Measurements from ENCODE around the gene TLR2. TPM values are rescaled to one million over a fixed set of nuclear protein-coding genes. Genes with fewer than 3 reads are reported as not detected.

Gene TLR2, protein sequence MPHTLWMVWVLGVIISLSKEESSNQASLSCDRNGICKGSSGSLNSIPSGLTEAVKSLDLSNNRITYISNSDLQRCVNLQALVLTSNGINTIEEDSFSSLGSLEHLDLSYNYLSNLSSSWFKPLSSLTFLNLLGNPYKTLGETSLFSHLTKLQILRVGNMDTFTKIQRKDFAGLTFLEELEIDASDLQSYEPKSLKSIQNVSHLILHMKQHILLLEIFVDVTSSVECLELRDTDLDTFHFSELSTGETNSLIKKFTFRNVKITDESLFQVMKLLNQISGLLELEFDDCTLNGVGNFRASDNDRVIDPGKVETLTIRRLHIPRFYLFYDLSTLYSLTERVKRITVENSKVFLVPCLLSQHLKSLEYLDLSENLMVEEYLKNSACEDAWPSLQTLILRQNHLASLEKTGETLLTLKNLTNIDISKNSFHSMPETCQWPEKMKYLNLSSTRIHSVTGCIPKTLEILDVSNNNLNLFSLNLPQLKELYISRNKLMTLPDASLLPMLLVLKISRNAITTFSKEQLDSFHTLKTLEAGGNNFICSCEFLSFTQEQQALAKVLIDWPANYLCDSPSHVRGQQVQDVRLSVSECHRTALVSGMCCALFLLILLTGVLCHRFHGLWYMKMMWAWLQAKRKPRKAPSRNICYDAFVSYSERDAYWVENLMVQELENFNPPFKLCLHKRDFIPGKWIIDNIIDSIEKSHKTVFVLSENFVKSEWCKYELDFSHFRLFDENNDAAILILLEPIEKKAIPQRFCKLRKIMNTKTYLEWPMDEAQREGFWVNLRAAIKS
- total RNA-seq (2014; rRNA removed; shearing (Covaris generic)) = 0.10 and 0.14 TPM in 2 replicates
- polyA plus RNA-seq (2014; cell fraction: nucleus; rRNA removed) = 0.22 TPM in 1 of 2 replicates, not detected in the other

DNA sequence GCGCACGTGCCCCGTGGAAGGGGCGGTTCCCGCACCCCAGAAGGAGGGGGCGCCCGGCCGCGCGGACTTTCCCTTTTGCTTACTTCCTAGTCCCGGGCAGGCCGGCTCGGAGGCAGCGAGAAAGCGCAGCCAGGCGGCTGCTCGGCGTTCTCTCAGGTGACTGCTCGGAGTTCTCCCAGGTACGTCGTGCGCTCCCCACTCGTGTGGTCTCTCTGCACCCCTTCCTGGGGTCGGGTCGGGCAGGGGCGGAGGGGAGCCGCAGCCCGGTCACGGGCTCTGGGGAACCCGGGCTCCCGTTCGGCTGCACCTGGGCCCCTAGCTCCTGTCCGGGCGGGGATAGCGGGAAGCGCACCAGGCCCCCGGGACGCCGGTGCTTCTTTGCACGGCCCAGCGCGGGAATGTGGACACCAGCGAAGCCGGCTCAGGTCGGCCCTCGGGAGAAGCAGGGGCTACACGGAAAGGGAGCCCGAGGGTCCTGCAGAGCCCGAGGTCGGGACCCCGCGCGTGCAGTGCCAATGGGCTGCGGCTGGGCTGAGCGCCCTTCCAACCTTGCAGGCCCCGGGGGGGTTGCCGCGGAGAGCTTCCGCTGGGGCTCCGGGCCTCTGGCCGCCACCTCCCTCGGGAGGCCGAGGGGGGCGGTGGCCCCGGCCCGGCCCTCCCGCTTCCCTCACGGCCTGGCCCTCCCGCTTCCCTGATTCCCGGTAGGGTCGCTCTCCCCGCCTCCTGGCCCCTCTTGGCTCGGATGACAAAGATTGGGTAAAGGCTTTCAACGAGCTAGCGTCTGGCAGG, at the start of gene TLR2:
TSS of gene TLR2 (plus strand) at position 99 of the 789 bp plus-strand sequence. CDS start 18,628 bp downstream, outside the sequence.
- DNase-seq (ENCODE audit: extremely low read depth, low read depth) = no peak

DNA sequence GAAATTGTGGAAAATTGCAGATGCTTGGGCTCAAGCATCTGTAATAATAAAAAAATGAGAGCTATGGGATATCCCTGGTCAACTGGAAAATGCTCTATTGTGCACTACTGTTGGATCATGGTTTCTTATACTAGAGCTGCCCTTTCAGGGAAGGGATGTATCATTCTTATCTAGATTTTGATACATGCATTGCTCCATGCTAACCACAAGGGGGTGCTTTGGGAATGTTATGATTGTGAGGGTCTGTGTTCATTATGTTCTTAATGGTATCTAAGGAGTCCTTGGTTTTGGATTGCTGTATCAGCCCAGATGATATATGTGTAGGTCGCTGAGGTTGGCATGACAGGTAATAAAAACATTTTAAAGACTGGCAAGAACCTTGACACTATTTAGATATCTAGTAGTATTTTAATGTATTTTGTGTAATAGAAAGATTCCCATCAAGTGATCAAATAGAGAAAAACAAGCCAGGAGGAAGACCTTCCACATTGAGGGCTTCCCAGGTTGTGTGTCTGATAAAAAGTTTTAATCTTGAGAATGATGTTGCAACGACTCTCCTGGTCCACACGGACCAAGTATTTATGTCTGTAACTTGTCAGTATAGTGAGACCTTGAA, 49.2 kb upstream of the TLR2 start:
- peak; percentile 8 for DNase-seq (ENCODE audit: extremely low read depth, low read depth)

DNA sequence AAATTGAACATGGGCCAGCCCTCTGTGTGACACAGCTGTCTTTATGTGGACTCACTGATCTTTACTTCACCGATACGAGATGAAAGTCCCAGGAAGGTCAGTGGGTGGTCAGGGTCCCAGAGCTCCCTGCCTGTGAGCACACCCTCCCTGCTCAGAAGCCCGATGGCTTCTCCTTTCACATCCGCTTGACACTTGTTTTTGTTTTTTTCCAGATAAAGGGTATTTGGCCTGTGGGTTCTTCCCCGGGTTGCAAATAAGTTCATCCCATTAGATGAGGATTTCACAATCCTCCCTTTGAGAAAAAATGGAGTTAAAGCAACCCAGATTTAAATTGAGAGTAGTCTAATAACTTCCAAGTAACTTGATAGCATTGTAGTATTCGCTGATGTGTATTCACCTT, 48.2 kb upstream of the TLR2 start:
- no peak for DNase-seq (ENCODE audit: extremely low read depth, low read depth)

DNA sequence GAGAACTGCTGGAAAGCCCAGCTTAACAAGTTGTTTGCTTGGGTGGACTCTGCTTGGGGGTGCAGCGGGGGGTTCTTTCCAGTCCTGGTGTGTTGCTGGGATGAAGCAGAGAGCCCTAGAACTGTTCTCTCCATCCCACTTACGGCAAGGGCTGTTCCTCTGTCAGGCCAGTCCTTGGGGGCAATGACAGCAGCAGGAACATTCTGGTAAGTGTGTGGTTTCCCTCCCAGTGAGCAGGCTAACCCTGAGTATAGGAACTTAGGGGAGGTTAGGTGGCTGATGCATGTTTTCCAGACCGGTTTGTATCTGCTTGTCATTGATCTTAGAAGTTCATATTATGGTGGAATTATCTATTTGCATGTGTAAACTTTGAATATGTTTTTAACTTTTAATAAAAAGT, 46.9 kb upstream of the TLR2 start:
- DNase-seq (ENCODE audit: extremely low read depth, low read depth) = no peak

DNA sequence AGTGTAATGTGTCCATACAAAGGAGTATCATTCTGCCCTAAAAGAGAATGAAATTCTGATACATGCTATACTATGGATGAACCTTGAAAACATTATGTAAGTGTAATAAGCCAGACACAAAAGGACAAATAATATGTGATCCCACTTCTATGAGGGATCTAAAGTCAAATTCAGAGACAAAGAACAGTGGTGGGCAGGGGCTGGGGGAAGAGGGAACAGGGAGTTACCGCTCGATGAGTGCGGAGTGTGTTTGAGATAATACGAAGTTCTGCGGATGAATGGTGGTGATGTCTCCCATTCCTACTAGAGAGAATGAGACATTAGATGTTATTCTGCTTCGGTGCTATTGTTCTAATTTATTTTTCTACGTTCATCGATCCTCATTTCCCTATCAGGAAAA, 46.1 kb upstream of the TLR2 start:
- no peak for DNase-seq (ENCODE audit: extremely low read depth, low read depth)

DNA sequence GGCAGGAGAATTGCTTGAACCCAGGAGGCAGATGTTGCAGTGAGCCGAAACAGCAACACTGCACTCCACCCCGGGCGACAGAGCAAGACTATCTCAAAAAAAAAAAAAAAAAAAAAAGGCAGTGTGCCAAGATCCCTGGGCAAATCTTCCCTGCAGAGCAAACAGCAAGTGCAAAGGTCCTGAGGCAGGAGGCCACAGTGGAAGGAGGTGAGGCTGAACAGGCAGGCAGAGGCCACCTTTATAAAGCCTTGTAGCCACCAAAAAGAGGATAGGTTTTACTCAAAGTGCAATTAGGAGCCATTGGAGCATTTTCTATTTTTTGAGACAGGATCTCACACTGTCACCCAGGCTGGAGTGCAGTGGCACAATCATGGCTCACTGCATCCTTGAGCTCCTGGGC, 45.1 kb upstream of the TLR2 start:
- no peak for DNase-seq (ENCODE audit: extremely low read depth, low read depth)

DNA sequence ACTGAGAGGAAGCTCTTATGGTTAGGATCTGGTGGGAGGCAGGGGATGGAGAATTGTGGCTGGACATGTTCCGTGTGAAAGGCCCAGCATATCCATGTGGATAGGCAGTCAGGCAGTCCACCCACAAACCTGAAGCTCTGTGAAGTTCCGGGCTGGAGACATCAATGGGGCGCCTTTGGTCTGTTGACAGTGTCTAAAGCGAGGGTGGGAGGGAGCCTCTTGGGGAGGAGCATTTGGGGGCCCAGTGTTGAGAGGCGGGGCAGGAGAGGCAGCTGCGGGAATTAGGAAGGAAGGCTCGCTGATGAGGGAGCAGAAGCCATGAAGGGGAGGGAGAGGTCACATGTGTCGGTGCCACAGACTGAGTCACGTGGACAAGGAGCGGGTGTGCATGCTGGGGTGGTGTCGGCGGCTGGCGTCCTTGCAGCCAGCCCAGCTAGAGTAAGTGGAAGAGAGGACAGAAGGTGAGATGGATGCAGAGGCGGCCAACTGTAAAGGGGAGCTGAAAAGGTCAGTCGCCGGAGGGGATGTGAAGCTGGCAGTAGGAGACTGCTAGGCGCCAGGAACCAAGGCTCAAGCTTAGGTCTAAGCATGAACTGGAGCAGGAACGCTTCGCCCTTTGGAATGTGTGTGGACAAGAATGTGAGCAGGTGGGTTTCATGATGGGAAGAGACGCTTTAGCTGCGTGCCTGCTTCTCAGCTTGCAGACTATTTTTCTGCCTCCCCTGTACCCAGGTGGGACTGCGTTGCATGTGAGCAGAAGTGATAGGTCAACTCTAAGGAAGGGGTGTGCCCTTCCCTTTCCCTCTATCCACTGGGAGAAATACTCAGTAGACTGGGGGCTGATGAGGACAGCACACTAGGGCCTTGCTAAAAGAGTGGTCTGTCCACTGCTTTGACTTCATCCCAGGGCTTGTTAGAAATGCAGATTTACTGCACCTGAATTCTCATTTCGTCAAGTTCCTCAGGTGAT, 44.0 kb upstream of the TLR2 start:
- DNase-seq (ENCODE audit: extremely low read depth, low read depth) = no peak

DNA sequence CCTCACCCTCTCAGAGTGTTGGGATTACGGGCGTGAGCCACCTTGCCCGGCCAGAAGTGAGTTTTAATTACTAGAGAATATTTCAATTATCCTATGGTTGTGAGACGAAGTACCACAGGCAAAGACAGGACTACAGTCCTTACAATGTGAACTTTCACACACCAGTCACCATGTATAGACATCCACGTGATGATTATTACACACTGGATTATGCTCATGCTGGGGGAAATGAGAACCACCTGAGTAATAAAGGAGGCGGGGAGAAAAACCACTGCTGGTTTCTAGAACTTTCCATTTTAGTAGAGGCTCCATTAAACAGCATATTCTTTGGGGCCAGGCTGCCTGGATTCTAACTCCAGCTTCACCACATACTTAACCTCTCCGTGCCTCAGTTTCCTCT, 42.5 kb upstream of the TLR2 start:
- DNase-seq (ENCODE audit: extremely low read depth, low read depth) = no peak

DNA sequence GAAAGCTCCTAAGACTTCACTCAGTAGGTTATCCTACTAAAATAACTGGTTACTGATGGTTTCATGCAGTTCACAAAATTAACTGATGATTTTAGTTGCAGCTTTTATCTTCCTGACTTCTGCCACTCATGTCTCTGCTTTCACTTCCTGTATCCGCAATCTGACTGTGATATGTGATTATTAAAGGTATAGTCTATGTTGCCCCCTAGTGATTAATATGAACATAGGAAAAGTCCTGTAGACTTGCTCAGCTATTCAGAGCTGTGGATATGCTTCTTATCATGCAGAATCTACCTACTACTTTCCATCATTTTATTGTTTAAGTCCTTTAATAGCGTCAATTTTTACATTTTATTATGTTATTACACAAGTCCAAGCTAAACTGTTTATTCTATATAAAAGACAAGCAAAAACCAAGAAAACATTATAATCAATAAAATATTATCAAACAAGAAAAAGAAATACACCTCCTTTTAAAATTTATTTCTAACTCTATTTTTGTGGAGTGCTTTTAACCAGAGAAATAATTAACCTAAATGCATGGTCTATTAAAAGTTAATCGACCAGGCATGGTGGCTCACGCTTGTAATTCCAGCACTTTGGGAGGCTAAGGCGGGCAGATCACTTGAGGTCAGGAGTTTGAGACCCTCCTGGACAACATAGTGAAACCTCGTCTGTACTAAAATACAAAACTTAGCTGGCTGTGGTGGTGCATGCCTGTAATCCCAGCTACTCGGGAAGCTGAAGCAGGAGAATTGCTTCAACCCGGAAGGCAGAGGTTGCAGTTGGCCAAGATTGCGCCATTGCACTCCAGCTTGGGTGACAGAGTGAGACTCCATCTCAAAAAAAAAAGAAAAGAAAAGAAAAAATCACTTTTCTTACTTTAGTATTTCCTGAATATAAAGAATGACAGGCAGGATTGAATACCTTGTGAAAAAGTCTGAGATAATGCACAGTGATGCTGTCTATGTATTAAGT, 40.4 kb upstream of the TLR2 start:
- DNase-seq (ENCODE audit: extremely low read depth, low read depth) = peak; percentile 47

DNA sequence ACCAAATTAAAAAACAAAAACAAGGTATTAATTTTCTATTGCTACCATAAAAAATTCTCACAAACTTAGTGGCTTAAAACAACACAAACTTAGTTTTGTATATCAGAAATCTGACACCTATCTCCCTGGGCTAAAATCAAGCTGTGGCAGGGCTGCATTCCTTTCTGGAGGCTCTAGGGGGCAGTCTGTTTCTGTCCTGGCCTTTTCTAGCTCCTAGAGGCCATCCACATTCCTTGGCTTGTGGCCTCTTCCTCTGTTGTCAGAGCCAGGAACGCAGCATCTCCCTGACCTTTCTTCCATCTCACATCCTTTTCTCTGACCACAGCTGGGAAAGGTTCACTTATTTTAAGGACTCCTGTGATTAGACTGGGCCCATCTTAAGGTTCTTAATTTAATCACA, 38.9 kb upstream of the TLR2 start:
- no peak for DNase-seq (ENCODE audit: extremely low read depth, low read depth)

DNA sequence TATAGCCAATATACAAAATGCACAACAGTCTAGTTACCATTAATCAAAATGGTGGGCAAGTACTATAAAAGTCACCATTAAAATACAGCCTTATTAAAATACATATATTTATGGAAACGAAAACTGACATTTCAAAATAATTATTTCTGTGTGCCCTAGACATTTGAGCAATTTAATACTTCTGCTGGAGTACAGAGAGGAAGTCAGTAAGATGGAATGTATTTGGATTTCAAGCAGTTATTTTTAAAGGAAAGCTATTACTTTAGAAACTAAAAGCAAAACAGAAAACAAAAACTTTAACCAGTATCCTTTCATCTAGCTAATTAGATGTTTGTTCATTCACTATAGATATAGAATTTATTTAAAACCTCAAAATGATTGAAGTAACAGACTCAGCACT, 37.8 kb upstream of the TLR2 start:
- no peak for DNase-seq (ENCODE audit: extremely low read depth, low read depth)

DNA sequence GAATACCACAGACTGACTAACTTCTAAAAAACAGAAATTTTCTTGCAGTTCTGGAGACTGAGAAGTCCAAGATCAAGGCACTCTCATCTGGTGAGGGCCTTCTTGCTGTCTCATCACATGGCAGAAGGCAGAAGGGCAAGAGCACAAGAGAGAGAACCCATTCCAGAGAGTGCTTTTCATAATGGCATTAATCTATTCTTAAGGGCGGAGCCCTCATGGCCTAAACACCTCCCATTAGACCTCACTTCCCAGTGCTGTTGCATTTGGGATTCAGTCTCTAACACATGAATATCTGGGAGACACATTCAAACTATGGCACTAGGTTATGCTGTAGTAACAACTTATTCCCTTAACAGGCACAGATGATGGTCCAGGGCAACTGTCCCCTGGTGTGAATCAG, 37.1 kb upstream of the TLR2 start:
- DNase-seq (ENCODE audit: extremely low read depth, low read depth) = no peak

DNA sequence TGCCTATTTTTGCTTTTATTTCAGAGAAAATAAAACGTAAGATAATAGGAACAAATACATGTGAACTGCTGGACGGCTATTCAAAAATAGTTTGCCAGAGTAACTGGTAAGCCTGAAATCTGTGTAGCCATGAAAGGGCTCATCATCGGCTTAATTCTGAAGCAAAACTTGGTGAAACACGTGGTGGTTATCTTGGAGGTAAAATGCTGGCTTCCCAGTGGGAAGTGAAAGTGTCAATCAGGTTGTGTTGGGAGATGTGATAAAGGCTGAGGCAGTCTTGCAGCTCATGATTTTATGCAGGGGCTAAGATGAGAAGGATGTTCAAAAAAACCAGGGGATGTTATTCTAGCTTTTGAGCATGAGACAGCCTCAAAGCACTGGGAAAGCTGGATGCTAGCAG, 36.1 kb upstream of the TLR2 start:
- no peak for DNase-seq (ENCODE audit: extremely low read depth, low read depth)

DNA sequence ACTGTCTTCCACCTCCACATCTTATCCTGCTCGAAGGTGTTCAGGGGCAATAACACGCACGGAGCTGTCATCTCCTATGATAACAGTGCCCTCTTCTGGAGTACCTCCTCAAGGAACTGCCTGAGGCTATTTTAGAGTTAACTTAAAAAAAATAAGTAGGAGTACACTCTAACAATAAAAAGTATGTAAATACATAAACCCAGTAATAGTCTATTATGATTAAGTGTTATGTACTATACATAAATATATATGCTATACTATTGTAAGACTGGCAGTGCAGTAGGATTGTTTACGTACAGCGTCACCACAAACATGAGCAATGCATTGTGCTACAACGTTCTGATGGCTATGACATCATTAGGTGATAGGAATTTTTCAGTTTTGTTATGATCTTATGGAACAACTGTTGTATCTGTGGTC, 34.5 kb upstream of the TLR2 start:
- DNase-seq (ENCODE audit: extremely low read depth, low read depth) = peak; percentile 12

DNA sequence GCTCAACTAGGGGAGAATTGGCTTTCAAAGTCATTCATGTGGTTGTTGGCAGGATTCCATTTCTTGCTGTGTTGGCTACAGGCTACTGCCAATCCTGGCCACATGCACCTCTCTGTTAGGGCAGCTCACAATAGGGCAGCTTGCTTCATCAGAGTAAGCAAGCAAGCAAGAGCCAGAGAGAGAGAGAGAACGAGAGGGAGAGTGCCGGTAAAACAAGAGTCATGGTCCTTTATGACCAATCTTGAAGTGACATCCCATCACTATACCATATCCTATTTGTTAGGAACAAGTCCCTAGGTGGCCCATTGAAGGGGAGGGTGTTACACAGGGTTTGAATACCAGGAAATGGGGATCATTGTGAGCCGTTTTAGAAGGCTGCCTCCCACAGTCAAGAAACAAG, 33.0 kb upstream of the TLR2 start:
- DNase-seq (ENCODE audit: extremely low read depth, low read depth) = no peak

DNA sequence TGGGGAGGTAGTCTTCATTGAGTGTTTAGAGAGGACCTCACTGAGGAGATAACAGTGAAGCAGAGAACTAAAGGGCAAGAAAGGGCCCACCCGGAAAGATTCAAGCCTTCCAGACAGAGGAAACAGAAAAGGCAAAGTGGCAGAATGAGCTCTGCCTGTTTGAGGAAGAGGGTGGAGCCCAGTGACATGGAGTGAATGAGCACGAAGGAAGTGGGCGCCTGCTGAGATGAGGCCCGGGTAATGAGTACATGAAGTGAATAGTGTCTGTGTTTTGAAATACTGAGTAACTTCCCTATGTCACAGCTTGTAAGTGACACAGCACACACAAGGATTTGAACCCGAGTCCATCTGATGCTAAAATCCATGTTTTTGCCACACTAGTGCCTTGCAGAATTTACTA, 32.5 kb upstream of the TLR2 start:
- no peak for DNase-seq (ENCODE audit: extremely low read depth, low read depth)

DNA sequence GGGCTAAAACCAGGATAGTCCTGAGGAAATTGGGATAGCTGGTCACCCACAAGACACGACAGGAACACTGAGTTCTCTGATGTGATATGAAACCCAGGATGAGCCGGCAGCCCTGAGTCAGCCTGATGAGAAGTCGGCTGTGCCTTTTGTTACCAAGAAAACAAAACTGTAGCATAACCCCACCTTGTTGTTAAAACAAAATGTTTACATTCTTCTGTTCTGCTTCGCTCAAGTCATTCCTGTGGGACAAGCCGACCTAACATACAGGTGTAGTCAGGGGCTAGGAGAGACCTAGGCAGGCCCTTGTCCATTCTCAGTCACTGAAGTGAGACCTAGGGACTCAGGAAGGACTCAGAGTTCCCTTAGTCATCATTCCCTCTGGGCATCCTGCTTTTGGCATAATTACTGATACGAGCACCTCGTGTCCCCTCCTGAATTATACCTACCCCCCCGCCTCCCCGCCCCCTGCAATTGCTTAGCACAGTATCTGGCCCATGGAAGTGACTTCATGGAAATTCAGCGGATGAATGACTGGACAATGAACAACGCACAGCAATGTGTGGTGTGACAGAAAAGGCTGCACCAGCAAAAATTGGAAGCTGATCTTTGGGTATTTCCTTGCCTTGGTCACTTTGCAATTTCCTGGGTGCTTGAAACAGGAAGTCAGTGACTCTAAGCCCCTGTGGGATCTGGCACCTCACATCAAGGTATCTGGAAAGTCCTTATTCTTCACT, 31.9 kb upstream of the TLR2 start:
- no peak for DNase-seq (ENCODE audit: extremely low read depth, low read depth)
